Loucy (cell line): ENCODE measurements around the gene TNP2.
A peak's percentile ranks its signal among the peaks of the same experiment; 100 is the strongest.

Experiments
- H2AFZ ChIP-seq: fragments of 200-600 bp; sonication (generic); 2 replicates; pipeline ENCODE4 v1.6.0; 2016; ENCODE audit warnings: antibody characterized with exemption, mild to moderate bottlenecking, low read length, moderate library complexity
- H3F3A ChIP-seq: fragments of 200-600 bp; 2 replicates; pipeline ENCODE4 v1.6.0; 2016; ENCODE audit warnings: antibody characterized with exemption, low read depth, mild to moderate bottlenecking
- H3K27me3 ChIP-seq: fragments of 200-600 bp; sonication (generic); 2 replicates; pipeline ENCODE4 v1.6.1; 2014; ENCODE audit warnings: low read length, mild to moderate bottlenecking; ENCODE audit not compliant: insufficient read depth, poor library complexity, severe bottlenecking
- H3K36me3 ChIP-seq: fragments of 200-600 bp; sonication (generic); 2 replicates; pipeline ENCODE4 v1.6.1; 2016; ENCODE audit warnings: low read length; ENCODE audit not compliant: insufficient read depth
- H3K4me1 ChIP-seq: fragments of 200-600 bp; sonication (generic); 2 replicates; pipeline ENCODE4 v1.5.1; 2014; ENCODE audit warnings: low read length, mild to moderate bottlenecking; ENCODE audit not compliant: insufficient read depth, poor library complexity, severe bottlenecking
- H3K4me2 ChIP-seq: fragments of 200-600 bp; sonication (generic); 2 replicates; pipeline ENCODE4 v1.6.0; 2014; ENCODE audit warnings: antibody characterized with exemption, low read length, low read depth, mild to moderate bottlenecking; ENCODE audit not compliant: poor library complexity, severe bottlenecking
- H3K4me3 ChIP-seq: fragments of 200-600 bp; sonication (generic); 2 replicates; pipeline ENCODE4 v1.5.1; 2014; ENCODE audit warnings: low read length, mild to moderate bottlenecking, mixed read lengths; ENCODE audit not compliant: poor library complexity, severe bottlenecking
- H3K79me2 ChIP-seq: fragments of 200-600 bp; sonication (generic); 2 replicates; pipeline ENCODE4 v1.6.1; 2014; ENCODE audit warnings: low read length; ENCODE audit not compliant: insufficient read depth
- H3K9ac ChIP-seq: fragments of 200-600 bp; sonication (generic); 2 replicates; pipeline ENCODE4 v1.6.0; 2014; ENCODE audit warnings: mild to moderate bottlenecking, low read depth, low read length, moderate library complexity; ENCODE audit not compliant: poor library complexity, severe bottlenecking
- H3K9me2 ChIP-seq: fragments of 200-600 bp; sonication (generic); replicated peaks from 2 replicates; pipeline ENCODE4 v1.6.1; 2016; ENCODE audit warnings: low read depth, low read length, mixed read lengths
- H3K9me3 ChIP-seq: fragments of 200-600 bp; sonication (generic); 2 replicates; pipeline ENCODE4 v1.6.1; 2014; ENCODE audit warnings: mild to moderate bottlenecking, antibody characterized with exemption, low read length, low read depth; ENCODE audit not compliant: insufficient read depth
- H4K20me1 ChIP-seq: fragments of 200-600 bp; sonication (generic); 2 replicates; pipeline ENCODE4 v1.6.0; 2014; ENCODE audit warnings: antibody characterized with exemption, low read length, mild to moderate bottlenecking; ENCODE audit not compliant: insufficient read depth, poor library complexity, severe bottlenecking
- EZH2phosphoT487 ChIP-seq: fragments of 200-600 bp; IDR thresholded peaks from 2 replicates; pipeline ENCODE4 v1.6.1; 2018; ENCODE audit warnings: antibody characterized with exemption, mild to moderate bottlenecking, moderate library complexity, borderline replicate concordance
- TF ChIP-seq, protein P1 (sequence below): fragments of 200-600 bp; sonication (generic); conservative IDR thresholded peaks from 2 replicates; pipeline ENCODE4 v1.5.1; 2014; ENCODE audit warnings: mild to moderate bottlenecking, antibody characterized with exemption, low read length

TNP2 gene

DNA sequence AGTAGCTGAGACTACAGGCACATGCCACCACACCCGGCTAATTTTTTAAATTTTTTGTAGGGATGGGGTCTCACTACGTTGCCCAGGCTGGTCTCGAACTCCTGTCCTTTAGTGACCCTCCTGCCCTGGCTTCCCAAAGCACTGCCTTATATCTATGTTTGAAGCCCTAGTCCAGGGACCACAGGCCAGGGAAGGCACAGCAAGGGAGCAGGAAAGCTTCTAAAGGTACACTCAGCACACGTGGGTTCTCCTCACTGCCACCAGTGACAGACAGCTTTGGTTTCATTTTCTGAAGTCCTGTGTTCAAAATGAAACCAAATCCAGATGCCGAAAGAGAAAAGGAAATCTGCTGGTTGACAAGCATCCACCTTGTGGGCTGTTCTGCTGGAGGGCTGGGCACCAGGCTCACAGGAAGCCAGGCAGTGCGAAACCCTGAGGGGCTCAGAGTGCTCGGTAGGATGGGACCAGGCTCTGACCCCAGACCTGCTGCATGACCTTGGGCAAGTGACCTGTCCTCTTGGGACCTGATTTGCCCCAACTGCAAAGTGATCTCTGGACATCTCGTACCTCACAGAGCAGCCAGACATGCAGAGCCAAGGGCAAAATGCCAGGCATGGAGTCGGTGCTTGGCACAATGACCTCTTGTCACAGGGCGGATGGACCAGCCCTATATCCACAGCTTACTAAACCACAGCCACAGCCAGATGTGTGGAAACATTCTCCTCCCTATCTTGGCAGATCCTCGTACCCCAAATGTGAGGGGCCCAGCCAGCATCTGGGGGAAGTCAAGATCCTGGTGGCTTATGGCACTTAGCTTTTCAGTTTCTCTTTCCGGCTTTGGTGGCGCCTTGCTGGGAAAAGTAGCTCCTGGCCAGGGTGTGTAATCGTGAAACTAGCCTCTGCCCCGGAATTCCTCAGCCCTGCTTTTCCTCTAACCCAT, 10.3 kb downstream of the TNP2 start:
- Histone ChIP-seq H3K4me1 (peaks cover 8% of the 10 kb centered on the region), H3K27me3 (no peaks in the 10 kb centered on the region), H3K9ac (no peak overlapping the region), H3F3A (no peaks in the 10 kb centered on the region), H3K79me2 (peaks cover 15% of the 10 kb centered on the region), H2AFZ (no peak overlapping the region), H3K36me3 (no peaks in the 10 kb centered on the region), H3K4me2 (peak overlapping the region; percentile 20), H3K9me3 (no peaks in the 10 kb centered on the region), H4K20me1 (peaks cover 4% of the 10 kb centered on the region), H3K4me3 (no peak overlapping the region), H3K9me2 (no peaks in the 10 kb centered on the region)
- TF ChIP-seq, protein P1, sequence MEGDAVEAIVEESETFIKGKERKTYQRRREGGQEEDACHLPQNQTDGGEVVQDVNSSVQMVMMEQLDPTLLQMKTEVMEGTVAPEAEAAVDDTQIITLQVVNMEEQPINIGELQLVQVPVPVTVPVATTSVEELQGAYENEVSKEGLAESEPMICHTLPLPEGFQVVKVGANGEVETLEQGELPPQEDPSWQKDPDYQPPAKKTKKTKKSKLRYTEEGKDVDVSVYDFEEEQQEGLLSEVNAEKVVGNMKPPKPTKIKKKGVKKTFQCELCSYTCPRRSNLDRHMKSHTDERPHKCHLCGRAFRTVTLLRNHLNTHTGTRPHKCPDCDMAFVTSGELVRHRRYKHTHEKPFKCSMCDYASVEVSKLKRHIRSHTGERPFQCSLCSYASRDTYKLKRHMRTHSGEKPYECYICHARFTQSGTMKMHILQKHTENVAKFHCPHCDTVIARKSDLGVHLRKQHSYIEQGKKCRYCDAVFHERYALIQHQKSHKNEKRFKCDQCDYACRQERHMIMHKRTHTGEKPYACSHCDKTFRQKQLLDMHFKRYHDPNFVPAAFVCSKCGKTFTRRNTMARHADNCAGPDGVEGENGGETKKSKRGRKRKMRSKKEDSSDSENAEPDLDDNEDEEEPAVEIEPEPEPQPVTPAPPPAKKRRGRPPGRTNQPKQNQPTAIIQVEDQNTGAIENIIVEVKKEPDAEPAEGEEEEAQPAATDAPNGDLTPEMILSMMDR, result no peak
- no peak for TF ChIP-seq EZH2phosphoT487

DNA sequence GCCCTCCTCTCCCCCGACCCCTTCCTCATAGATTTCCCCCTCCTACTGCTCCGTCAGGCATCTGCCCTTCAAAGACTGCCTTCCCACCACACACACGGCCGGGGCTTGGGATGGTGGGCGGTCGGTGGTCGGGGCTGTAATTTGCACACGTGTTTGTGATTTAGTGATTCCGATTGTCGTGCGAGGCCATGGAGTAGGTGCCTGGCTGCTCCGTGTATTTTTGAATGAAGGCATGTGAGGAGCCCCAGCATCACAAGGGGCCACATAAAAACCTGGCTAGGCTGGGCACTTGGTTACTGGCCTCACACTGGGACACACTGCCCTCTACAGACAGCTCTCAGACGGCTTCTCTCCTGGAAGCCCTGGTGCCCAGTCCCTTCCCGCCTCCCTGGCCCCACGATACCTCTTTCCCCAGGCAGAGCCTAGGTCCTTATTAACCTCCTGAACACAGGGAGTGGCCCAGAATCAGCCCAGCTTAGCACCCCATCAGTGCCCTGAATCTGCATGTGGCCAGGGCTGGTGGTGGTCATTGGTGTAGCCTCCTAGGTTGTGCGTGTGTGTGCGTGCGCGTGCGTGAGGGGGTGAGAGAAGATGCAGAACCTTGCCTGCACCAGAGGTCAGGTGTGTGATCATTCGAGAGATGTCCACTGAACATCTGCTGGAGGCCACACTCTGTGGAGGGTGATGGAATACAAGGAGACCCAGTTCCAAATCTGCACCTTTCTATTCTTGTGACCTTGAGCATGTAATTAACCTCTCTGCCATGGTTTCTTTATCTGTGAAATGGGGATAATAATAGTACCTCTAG, 11.8 kb downstream of the TNP2 start:
- Histone ChIP-seq H3K9me3 (no peaks in the 10 kb centered on the region), H3K36me3 (no peaks in the 10 kb centered on the region), H3K27me3 (no peaks in the 10 kb centered on the region), H3K9me2 (no peaks in the 10 kb centered on the region), H4K20me1 (peaks cover 6% of the 10 kb centered on the region), H3K9ac (peak overlapping the region; percentile 75), H2AFZ (no peak overlapping the region), H3K79me2 (peaks cover 28% of the 10 kb centered on the region), H3F3A (no peaks in the 10 kb centered on the region), H3K4me1 (peaks cover 21% of the 10 kb centered on the region), H3K4me3 (peak overlapping the region; percentile 87), H3K4me2 (peak overlapping the region; percentile 83)
- no peak for TF ChIP-seq EZH2phosphoT487
- TF ChIP-seq, protein P1, result peak; percentile 60

DNA sequence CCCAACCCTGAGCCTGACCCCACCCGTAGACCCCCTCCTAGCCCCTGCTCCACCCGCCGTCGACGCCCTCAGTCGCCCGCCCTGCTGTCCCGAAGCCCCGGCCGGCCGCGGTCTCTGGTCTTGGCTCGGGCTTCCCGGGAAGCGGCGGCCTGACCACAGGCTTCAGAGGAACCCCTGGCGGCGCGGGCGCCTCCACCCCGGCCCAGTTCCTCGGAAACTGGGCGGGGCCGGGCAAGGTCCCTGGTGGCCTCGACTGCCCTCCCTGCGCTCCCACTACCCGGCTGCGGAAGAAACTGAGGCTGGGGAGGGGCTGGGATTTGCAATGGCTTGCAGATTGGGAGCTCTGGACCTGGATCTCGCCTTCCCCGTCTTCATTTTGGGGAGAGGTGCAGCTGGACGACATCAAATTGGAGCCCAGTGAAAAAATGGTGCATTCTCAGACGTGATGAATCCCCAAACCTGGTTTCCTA, 12.4 kb downstream of the TNP2 start:
- Histone ChIP-seq H3K4me2 (peak overlapping the region; percentile 83), H3K9me3 (no peaks in the 10 kb centered on the region), H3K79me2 (peaks cover 29% of the 10 kb centered on the region), H3K4me1 (peaks cover 21% of the 10 kb centered on the region), H3K36me3 (no peaks in the 10 kb centered on the region), H3K4me3 (peak overlapping the region; percentile 87), H3K27me3 (no peaks in the 10 kb centered on the region), H4K20me1 (peaks cover 6% of the 10 kb centered on the region), H3F3A (no peaks in the 10 kb centered on the region), H3K9me2 (no peaks in the 10 kb centered on the region), H3K9ac (peak overlapping the region; percentile 75), H2AFZ (0 out of 2 replicates have a peak overlapping the region, but pooled peaks have one; percentile 86)
- TF ChIP-seq, protein P1, result no peak
- no peak for TF ChIP-seq EZH2phosphoT487
